Heart left ventricle (tissue), 13 donors: ENCODE results near the gene ALK.

ENCODE experiments used
- CTCF ChIP-seq, 12 donors: fragments of 200-600 bp; sonication (generic) in 4 of 12; IDR thresholded peaks; one replicate each; pipeline versions ENCODE4 v1.5.0 to v1.8.0; 2018 to 2022; ENCODE audit warnings: antibody characterized with exemption in 12 of 12, mild to moderate bottlenecking in 5 of 12
- POLR2A ChIP-seq, 2 donors: fragments of 450-650 bp; IDR thresholded peaks; one replicate each; pipeline ENCODE4 v1.6.1; 2017; ENCODE audit warnings: antibody characterized with exemption in 2 of 2, mild to moderate bottlenecking in 2 of 2, moderate library complexity in 2 of 2
- donor health status: ischemic (EF 13 %, LVEDD 7.1; RV severe dilation, severe dysfunction).
- donor health status: DM: no; HTN: yes; CAD: no.
- donor health status: DM: no; HTN: no; CAD: no.
- donor health status: ischemic (EF 25% LVEDD 6.9; RV normal size, moderate dysfunction).
- donor health status: ischemic (EF 25% LVEDD 5.7; RV mildly dilated, moderate dysfunction).
- donor health status: ischemic (EF 35%, LVEDD 5.7; RV mildly dilated, moderate dysfunction).
- donor health status: nonischemic (EF 11% LVEDD 7.7; RV severe dilation, severe dysfunction).
- donor health status: DM: yes; HTN: yes; CAD: no.
- donor health status: PGD.
- donor health status: ischemic (EF 29% LVEDD 5.4; RV normal size, mild dysfunction).
- donor health status: nonischemic (EF 23%, LVEDD 6.1; RV moderate dilation, normal function).

- TF ChIP-seq CTCF (IDR thresholded peaks at IDR 0.05) (no peak), POLR2A (IDR thresholded peaks at IDR 0.05) (no peak)
These were observed 223.7 kb downstream of the ALK start for GRCh38 chr2:29697715-29698114.
